HG03064 (cell line): ENCODE measurements around the gene OSBPL6.
"Not testable (repeated sequence)": the region's sequence is repeated elsewhere in the genome, so short reads cannot be mapped to it uniquely, and the experiment has no call there.

Experiments used
- ATAC-seq: cut with Tn5 transposase; IDR thresholded peaks from one replicate; pipeline ENCODE4 v1.9.1; 2021; ENCODE audit warnings: low read depth; ENCODE audit not compliant: unreplicated experiment

Gene OSBPL6

DNA sequence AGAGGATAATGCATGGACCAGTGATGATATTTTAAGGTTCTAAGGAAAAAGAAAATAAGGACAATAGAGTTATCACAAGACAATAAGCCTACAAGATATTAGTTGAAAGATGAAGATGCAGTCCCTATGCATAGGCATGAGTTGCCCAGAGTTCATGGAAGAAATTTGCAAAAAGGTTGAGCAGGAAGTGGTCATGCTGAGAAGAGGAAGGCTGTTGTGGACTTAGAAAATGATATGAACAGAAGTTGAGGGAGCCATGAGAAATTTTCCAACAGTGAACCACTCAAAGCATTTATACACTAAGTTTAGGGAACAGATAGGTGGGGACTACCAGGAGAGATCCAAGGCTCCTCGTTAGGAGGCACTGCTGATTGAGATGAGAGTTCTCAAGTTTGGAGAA lies 3.5 kb downstream of the OSBPL6 start:
- ATAC-seq, result no peak

DNA sequence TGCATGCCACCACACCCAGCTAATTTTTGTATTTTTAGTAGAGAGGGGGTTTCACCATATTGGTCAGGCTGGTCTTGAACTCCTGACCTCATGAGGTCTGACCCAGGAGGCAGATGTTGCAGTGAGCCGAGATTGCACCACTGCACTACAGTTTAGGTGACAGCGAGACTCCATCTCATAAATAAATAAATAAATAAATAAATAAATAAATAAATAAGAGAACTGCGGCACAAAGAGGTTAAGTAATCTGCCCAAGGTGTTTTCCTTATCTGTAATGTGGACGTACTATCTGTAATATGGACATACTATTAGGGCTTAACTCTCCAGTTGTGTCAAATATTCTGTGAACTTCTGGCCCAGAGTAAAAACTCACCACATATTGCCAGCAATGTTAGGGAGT lies 4.1 kb downstream of the OSBPL6 start:
- not testable (repeated sequence) for ATAC-seq

DNA sequence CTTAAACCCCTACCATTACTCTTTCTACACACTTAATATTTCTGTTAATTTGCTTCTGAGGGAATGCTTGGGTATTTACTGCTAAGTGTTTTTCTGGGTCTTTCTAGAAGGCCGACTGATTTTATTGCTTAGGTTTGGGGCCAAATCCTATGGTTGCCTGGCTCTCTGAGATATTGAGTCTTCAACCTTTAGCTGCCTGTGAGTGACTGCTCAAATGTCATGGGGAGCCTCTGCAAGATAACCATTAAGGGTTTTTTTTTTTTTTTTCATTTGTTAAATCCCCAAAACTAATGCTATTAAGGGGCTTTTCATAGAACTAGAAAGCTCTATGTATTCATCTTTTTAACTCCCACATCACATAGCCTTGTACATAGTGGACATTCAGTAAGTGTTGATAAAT lies 5.0 kb downstream of the OSBPL6 start:
- ATAC-seq, result no peak

DNA sequence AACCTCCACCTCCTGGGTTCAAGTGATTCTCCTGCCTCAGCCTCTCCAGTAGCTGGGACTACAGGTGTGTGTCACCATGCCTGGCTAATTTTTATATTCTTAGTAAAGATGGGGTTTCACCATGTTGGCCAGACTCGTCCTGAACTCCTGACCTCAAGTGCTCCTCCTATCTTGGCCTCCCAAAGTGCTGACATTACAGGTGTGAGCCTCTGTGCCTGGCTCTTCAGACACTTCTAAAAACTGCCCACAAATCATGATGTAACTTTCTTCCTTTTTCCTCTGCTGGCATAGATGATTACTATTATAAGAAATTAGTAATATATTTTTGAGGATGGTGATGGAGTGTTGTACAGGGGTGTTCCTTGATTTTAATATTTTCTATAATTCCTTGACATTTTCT lies 6.0 kb downstream of the OSBPL6 start:
- ATAC-seq, result no peak

DNA sequence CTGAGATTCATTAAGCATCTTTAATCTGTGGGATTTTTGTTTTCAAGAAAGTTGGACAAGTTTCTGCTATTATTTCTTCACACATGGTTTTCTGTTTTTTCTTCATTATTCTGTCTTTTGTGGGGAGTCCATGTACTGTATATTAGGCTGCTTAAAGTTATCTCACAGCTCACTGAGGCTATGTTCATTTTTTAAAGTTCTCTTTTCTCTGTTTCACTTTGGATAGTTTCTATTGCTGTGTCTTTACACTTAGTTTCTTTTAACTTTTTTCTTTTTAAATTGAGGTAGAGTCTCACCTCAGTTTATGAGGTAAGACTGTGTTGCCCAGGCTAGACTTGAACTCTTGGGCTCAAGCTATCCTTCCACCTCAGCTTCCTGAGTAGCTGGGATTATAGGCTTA lies 8.6 kb downstream of the OSBPL6 start:
- ATAC-seq, result no peak

DNA sequence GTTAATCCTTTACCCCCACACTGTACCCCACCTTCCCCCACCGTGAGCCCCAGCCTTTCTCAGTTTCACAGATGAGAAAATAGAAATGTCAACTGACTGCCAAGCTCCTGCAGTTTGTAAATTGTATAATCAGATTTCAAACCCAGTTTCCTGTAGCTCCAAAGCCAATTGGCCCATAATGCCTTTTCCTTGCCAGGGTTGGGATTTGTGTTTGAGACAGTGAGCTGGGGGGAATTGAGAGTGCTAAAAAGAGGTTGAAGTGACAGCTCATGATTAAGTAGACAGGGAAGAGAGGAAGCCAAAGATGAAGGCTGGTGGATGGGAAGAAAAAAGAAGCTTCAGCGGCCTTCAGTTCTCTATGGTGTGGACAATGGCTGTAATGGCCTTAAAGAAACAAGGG lies 10.7 kb downstream of the OSBPL6 start:
- ATAC-seq, result no peak

DNA sequence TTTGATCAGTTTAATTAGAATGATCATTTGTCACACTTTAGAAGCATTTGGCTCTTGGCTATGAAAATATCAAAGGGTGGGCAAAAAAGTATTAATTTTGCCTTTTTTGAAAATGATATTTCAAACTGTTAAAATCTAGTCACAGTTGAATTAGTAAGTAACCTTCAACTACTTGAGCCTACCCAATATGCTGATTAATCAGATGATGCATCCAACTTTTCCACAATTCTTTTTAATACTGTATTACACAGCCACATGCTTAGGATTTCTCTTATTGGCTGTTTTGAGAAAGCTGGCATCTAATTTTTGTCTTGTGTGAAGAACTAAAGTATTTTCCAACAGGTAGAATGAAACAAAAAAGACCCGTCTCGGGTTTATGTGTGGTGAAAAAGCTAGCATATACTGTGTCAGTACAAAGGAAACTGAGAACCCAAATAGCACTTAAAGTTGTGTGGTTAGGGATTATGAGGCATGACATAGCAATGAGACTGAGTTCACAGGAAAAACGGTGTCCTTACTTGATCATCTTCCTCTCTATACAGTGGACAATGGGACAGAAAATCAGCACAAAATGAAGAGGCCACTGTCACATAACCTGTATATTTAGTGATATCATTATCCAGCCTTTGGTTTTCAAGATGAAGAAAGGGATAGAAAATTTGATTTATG lies 11.7 kb downstream of the OSBPL6 start:
- ATAC-seq, result no peak

DNA sequence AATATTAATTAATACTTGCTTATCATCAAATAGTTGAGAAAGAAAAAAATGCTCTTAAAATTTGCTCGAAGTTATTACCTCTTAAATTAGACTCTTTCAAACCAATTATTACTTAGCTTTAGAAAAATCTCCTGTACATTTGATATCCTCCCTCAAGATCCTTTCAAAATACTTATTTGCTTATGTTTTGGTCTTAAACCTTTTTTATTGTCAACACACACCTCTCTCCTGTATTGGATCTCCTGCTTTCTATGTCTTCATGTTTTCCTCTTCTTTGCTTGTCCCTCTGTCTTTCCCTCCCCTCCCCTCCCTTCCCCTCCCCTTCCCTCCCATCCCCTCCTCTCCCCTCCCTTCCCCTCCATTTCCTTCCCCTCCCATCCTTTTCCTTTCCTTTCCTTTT lies 14.0 kb downstream of the OSBPL6 start:
- ATAC-seq, result no peak

DNA sequence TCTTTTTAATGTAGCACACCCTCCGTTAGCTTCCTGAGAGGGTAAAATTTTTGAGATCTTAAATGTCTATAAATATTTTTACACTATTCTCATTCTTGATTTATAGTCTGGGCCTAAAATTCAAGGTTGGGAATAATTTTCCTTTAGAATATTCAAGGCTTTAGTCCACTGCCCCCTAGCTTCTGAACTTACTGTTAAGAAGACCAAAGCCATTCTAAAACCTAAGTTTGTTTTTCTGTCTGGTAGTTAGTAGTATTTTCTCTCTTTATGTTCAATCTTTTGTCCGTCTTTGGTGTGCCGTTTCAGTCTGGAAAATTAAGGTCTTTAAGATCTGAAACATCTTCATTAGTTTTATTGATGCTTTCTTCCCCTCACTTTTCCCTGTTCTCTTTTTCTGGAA lies 14.5 kb downstream of the OSBPL6 start:
- no peak for ATAC-seq

DNA sequence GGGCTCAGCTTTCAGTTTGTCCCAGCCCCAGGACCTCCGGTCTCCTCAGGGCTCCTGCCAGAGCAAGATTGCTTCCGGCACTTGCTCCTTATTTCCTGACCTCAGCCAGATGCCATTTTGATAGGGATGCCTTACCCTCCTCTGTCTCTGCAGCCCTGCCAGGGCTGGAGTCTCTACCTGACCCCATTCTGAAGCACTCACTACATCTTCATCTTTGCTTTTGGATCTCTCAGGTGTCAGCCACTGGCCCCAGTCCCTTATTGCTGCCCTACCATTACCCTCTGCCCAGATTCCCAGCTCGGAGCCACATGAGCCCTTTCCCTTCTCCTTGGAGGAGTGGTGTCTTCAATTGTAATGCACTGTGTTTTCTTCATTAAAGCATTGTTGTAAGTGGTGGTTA lies 17.1 kb downstream of the OSBPL6 start:
- no peak for ATAC-seq

DNA sequence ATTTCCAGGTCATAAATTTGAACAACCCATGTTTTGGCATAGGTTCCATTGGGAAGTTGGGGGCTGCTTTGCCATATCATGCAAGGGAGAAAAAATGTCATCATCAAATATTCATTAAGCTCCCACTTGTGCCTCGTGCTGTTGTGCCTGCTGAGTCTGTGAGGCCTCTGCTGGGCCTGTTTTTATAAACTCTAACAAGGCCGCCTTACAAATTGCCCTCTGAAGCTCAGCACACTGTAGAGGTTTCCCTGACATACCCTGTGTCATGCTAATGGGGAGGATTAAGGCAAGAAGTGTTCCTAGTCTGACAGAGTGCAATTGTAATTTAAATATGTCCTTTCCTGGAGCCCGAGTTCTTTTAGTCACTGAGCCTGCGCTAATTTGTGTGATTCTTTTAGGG lies 17.6 kb downstream of the OSBPL6 start:
- no peak for ATAC-seq

DNA sequence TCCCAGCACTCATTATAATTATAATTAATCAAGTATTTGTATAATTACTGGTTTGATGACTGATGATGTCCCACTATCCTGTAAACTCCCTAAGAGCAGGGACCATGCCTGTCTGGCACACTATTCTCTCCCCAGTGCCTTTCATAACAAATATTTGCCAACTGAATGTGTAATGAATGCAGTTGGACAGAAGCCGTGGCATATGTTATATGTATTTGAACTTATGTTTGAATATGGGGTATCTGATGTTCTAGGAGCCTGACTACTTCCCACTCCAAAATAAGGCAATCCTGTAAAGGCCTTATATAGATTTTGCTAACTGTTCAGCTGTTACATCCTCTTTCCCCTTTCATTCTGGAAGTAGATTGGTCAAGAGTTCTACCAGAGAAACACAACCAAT lies 19.7 kb downstream of the OSBPL6 start:
- ATAC-seq, result no peak

DNA sequence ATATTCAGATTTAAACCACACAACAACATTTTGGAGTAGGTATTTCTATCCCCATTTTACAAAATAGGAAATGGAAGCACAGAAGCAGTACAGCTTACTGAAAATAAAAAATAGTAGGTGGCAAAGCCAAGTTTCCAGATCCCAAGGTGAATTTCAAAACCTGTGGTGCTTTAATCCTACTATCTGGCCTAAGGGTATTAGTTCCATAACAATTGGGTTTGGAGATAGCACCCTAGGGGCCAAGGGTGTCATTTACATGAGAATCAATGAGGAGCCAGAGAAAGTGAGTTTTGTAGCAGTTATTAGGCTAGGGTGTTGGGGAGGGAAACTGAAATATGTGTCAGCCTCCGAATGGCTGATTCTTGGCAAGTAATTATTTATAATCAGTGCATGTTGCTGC lies 24.9 kb downstream of the OSBPL6 start:
- ATAC-seq, result no peak

DNA sequence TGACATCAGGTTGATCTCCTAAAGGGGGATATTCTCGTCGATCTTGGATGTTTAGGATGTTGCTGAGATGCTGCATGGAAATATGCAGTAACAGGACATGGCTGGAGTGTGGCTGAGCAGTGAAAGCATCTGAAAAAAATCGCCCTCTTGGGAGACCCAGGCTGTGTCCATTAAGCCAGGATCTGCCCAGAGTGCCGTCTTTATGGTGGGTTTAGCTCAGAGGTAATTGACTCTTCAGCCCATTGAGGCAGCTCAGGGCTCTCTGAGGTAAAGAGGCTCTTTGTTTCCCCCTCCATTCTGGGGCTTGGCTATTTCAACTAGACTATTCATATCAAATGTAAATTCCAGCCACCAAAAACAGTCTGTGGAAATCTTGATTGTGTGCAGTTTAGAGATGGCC lies 26.5 kb downstream of the OSBPL6 start:
- ATAC-seq, result no peak

DNA sequence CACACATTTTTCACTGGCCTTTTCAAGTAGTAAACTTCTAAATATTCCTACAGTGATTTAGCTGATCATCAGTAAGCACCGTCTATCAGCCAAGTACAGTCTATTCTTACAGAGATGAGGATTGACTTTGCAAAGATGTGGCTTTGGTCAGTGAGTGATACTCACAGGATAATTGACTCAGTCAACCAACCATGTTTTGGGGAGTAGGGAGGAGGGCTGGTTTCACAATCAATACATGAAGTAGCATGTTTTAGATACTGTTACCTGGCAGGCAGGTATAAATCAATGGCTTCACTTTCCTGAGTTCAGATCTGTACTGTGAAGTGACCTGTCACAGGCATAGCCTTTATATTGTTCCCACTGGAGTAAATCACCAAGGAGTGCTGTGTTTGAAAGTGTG lies 27.2 kb downstream of the OSBPL6 start:
- no peak for ATAC-seq

DNA sequence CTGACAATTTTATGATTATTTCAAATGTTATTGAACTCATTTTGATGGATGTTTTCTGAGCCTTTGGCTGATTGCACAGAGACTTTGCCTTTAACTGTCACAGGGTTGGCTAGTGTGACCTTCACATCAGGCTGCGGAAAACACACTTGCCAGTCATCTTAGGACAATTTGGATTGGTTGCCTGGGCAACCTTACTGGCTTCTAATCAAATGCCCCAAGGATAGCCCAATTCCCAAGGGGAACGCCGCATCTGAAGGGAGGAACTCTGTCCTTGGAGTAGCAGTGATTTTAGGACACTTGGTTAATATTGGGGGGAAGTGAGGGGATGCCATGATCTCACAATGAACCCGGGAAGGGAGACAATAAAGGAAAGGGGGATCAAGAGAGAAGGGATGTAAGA lies 29.5 kb downstream of the OSBPL6 start:
- no peak for ATAC-seq

DNA sequence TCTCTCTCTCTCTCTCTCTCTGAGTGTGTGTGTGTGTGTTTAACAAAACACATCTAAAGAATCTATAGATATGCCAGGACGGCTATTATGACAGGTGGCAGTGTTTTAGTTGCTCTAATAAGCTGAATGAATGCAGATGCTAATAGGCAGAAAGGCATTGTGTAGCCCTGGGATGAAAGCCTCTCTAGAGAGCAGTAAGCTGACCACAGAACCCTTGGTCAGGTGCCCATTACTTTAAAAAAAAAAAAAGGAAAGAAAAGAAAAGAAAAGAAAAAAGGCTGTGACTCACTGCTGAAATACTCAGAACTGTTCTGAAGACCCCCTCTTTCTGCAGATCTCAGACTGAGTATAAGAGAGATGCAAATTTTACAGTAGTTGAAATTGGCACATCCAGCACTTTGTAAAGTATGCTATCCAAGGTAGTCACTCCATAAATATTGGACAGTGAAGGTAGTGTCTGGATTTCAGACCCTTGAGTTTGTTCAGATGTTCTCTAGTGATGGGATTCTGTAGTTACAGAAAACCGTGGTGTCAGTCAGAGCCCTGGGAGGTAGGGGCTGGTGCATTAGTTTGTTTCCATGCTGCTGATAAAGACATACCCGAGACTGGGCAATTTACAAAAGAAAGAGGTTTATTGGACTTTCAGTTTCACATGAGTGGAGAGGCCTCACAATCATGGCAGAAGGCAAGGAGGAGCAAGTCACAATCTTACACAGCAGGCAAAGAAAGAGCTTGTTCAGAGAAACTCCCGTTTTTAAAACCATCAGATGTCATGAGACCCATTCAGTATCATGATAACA lies 30.9 kb downstream of the OSBPL6 start:
- no peak for ATAC-seq

DNA sequence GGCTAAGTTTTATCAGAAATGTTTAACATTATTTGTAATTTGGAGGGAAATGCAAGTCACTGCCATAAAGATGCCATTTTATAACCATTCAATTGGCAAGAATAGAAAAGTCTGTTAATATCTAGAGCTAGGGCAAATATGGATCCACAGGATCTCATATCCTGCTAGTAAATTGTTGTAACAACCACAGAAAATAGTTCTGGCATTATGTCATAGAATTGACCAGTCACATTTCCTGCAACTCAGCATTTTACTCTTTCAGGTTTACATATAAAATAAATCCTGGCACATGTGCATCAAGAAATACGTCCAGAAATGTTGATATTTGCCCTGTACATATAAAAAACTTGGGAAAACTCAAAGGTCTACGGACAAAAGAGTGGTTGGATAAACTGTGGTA lies 32.9 kb downstream of the OSBPL6 start:
- ATAC-seq, result no peak

DNA sequence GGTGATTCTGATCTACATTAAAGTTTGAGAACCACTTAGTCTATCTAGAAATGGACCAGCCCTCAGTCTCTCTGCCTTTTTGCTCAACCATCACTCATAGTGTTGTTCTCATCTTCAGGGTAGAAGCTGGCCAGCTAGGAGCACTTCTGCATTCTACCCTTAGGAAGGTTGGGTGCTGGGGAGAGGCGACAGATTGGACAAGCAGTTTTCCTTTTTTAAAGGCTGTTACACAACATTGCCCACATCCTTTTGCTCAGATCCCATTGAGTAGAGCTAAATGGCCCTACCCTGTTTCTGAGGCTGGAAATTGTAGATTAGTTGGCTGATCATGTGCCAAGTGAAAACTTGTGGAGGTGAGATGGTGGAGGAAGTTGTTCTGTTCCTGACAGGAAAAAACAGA lies 35.6 kb downstream of the OSBPL6 start:
- ATAC-seq, result no peak

DNA sequence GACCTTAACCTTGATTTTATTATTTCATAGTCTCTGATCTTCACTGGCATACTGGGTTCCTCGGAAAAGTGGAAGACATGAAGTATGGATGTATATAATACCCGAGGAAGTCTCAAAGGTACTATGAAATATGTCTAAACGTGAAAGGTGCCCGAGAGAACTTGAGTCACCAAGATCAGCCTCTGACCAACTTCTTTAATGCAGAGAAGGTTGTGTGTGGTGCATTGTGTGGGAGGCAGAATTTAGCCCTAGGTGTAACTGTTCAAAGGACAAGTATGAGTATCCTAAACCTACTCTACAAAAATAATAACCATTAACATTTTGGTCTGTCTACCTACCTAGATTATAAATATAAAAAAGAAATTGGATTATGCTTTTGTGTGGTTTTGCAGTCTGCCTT lies 36.1 kb downstream of the OSBPL6 start:
- ATAC-seq, result no peak

DNA sequence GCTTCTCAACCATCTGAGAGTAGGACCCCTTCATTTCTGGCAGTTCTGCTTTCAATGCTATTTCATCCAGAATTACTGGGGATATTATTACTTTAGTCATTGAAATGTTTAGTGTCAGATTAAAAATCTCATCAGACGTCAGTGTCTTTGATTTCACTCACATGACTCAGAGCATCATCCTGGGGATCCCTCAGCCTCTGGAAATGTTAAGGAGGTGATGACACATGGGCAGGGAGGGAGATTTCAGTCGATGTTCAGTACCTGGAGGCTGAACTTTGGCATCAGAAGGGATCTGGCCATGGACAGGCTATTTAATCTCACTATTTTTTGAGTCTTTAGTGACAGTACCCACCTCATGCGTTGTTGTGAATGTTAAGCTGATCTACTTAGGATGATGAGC lies 39.1 kb downstream of the OSBPL6 start:
- no peak for ATAC-seq

DNA sequence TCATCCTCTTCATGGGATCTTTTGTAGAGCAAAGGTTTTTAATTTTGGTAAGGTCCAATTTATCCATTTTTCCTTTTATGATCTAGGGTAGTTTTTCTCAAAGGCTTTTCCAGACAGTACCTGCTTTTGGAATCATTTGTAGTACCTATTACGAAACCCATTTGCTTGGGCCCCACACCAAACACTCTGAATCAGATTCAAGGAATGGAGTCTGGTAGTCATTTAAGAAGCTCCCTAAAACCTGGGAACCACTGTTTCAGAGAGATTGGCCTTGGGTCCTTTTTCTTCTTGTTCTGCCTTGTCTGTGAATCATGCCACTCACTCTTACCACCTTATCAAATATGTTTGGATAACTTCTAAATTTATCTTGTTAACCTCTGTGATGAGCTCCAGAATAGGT lies 40.3 kb downstream of the OSBPL6 start:
- ATAC-seq, result no peak
